ENCODE measurements around the gene ARHGAP26.
"Not testable (repeated sequence)": the region's sequence is repeated elsewhere in the genome, so short reads cannot be mapped to it uniquely, and the experiment has no call there.

ARHGAP26 gene

DNA sequence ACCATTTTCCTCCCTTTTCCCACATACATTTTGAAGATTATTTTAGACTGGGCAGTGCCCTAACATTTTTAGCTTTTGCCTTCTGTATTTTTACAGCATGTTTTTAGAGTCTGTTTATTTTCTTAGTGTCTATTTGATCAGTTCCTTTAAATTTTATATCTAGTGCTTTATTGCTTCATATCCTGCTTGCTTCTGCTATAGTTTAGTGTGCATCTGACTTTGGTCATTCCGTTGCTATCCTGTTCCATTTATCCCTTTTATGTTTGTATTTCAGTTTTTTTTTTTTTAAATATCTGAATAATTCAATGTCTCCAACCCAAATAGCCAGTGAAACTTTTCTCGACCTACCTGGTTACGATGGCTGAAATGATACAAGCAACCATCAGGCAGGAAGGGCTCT lies 203.8 kb downstream of the ARHGAP26 start:
- in situ Hi-C loops (cut with MboI; ENCODE audit: low sequenced_read_pairs): no loop called here

DNA sequence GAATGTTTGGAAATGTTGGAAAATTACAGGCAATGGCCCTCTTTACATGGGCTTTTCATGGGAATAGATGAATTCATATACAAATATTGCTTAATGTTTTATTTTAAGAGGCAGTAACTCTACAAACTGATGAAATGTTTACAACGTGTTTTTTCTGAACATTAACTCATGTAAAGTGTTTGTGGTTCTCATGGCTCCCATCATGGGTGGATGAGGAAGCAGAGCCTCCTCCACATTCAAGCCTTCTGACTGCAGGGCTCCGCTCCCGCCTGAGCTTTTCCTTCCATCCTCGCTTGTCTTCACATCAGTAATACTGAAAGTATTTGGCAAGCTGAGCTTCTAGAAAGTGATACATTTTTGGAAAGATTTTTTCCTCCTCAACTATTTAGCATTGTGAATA lies 204.2 kb downstream of the ARHGAP26 start:
- in situ Hi-C loops (cut with MboI; ENCODE audit: low sequenced_read_pairs): no loop called here

DNA sequence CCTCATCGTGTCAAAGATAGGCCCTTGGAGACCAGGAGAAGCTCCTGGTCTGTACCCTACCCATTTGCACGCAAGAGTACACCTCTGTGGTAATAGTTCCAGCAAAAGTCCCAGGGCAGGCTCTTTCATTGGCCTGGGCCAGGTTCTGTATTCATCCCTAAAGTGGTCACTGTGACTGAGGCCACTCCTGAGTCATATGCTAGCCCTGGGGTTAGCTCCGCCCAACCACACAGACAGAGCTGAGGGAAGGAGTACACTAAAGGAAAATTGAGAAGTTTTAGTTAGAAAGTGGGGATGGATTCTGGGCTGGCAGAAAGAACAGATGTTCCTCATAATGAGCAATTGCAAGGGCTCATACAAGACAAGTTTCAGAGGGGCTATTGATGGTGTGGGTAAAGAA lies 206.7 kb downstream of the ARHGAP26 start:
- in situ Hi-C loops (cut with MboI; ENCODE audit: low sequenced_read_pairs): no loop called here

DNA sequence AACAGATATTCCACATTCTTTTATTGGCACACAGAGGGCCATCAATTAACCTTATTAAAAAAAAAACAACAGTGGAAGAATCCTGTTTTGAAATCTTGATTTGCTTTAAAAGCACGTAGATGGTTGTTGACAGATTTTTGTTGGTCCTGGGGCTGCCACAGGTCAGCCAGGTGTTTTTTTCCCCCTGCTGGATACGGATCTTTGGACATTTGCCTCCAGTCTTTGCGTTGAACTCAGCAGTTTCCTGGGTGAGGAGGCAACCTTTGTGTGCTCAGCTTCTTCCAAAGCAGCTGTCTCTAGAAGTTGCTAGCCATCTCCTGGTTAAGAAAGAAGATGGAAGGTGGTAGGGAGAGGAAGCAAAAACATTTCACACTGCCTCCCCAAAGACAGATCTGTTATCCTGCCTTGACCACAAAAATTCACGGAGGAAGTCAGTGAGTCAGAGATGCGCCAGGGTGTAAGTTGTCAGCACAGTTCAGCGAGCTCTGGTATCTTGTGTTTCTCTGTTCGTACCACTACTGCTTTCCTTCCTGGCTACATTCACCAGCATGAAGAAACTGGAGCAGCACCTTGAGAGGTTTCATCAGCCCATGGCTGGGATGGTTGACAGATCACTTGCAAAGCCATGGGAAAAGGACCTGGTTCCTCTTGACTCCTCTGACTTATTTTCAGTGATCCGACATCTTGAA lies 207.3 kb downstream of the ARHGAP26 start:
- in situ Hi-C loops (cut with MboI; ENCODE audit: low sequenced_read_pairs): no loop called here

DNA sequence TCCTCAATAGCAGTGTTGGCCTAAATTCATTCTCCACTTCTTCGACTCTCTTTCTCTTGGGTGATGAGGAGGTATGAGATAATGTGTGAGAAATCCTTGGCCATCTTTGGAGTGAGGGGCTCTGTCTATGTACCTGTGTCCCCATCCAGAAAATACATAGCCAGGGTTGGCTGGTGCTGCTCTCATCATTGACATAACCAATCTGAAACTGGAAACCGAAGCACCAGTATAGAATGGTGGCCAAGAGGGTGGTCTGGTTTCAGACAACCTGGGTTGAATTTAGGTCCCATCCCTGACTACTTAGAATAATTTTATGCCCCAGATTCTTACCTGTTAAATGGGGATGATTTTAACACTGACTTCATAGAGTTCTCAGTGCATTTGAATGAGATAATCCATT lies 208.1 kb downstream of the ARHGAP26 start:
- in situ Hi-C loops (cut with MboI; ENCODE audit: low sequenced_read_pairs): no loop called here

DNA sequence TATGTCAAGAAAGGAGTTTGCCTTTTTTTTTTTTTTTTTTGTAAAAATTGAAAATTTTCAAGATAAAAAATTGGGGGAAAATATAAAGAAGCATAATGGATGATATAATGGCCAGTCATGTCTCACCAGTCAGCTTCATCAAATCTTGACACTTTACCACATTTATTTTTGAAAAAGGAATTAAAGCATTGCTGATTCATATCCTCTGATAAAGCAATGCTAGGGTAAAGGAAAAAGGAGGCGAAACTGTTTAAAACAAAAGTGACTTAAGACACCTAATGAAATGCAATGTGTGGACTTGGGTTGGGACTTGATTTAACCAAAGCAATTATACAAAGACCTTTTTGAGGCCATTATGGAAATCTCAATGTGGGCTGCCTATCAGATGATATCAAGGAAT lies 208.5 kb downstream of the ARHGAP26 start:
- in situ Hi-C loops (cut with MboI; ENCODE audit: low sequenced_read_pairs): no loop called here

DNA sequence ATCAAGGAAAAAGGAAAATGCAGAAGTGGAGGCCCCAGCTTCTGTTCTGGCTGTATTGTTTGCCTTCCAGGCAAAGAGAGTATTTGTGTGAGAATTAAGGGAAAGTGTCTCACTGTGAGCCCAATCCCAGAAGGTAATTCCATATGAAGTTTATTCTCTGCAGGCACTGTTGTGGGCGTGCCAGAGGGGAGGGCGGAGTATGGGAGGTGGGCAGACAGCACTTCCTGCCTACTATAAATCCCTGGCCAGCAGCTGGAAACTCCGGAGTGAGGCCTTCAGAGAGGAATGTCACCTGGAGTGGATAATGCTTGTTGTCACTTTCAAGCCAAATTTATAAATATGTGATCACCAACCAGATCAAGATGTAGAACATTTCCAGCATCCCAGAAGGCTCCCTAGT lies 209.5 kb downstream of the ARHGAP26 start:
- in situ Hi-C loops (cut with MboI; ENCODE audit: low sequenced_read_pairs): no loop called here

DNA sequence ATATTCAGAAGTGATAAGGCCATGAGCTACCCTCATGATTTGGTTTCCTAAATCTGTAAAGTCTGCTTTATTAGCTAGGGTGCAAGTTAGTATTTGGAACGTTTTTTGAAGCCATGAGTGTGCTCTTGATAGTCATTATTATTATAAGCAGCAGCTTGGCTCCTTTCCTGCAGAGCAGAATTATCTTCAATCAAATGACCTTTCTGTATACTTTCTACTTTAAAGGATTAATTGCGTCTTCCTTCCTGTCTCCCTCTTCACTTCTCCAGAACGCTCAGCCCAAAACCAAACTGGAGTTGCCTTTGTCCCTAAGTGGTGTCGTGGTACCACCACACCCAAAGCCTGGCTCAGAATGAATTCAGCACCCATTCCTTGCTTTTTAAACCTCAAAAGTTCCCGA lies 211.3 kb downstream of the ARHGAP26 start:
- in situ Hi-C loops (cut with MboI; ENCODE audit: low sequenced_read_pairs): no loop called here

DNA sequence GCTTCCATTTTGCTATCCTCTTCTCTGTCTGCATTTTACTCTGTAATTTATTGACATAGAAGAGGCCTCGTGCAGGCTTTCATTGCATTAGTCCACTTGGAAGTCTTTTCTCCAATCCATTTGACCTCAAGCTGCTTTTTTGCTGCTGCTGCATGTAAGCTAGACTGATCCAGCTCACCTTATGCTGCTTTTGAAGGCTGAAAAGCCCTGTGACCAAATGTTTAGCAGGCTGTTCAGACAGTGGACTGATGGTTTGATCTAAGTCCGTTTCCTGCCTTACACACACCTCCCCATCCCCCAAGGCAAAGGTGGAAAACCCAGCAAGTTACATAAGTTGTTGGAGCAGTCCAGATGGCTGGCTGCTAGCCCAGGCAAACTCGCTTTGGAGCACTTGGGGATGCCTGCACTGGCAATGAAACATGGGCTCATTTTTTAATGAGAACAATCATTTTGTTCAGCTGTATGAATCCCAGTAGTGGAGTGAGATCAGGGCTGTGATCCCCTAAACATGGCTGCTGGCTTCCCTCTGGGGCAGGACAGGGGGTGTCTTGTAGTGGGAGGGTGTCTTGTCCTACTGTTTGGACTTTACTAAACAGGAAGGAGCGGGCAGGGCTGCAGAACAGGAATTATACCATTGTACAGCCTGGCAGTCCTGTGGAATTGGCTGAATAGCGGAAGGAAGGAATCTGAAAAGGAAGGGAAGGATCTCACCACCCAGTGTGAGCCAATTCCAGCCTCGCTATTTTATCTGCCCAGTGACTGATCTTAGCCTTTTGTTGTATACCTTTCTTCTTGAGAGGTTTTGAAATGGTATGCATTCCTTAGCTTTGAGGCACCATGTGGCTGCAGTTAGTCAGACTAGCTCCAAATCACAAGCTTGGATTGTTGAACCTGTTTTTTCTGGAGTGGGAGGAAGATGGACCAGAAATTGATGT lies 212.0 kb downstream of the ARHGAP26 start:
- in situ Hi-C loops (cut with MboI; ENCODE audit: low sequenced_read_pairs): no loop called here

DNA sequence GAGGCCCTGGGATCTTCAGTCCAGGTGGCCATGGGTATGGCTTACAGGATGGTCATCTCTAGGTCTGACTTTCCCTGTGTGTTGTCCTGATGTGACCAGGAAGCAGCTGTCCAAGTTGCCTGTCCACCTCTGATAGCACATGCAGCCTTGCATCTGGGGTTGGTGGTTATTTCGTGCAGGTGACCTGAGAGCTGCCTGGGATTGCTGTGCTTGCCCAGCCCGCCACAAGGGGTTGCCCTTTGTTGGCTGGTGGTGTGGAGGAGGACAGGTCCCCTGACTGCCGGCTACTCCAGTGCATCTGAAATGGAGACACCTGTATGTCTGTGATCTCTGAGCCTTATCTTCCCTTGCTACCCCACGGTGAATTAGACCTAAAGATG lies 212.6 kb downstream of the ARHGAP26 start:
- in situ Hi-C loops (cut with MboI; ENCODE audit: low sequenced_read_pairs): no loop called here

DNA sequence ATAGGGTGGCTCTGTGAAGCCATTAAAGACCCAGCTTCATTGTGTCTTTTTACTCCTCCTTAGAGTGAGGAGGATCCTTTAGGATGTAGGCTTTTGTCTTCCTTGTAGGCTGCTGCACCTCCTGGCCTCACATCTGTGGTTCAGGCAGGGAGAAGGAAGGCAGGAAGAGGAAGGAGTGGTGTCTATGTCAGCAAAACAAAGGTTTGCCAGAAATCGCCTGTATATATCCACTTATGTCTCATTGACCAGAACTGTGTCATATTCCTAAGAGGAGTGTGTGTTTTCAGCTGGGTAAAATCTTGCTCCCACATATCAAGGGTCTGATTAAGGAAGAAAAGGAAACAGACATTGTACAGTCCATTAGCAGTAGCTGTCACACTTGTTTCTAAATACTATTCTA lies 213.8 kb downstream of the ARHGAP26 start:
- in situ Hi-C loops (cut with MboI; ENCODE audit: low sequenced_read_pairs): no loop called here

DNA sequence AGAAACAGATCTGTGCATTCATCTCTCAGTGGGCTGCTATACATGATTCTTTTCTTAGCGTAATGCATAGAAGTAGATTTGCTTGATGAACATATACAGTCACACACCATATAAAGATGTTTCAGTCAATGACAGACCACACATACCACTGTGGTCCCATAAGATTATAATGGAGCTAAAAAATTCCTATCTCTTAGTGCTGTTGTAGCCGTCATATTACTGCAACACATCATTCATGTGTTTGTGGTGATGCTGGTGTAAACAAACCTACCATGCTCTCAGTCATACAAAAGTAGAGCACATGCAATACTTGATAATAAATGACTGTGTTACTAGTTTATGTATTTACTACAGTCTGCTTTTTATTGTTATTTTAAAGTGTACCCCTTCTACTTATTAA lies 214.3 kb downstream of the ARHGAP26 start:
- in situ Hi-C loops (cut with MboI; ENCODE audit: low sequenced_read_pairs): no loop called here

DNA sequence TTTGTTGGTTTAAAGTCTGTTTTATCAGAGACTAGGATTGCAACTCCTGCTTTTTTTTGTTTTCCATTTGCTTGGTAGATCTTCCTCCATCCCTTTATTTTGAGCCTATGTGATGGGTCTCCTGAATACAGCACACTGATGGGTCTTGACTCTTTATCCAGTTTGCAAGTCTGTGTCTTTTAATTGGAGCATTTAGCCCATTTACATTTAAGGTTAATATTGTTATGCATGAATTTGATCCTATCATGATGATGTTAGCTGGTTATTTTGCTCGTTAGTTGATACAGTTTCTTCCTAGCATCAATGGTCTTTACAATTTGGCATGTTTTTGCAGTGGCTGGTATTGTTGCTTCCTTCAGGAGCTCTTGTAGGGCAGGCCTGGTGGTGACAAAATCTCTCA lies 219.1 kb downstream of the ARHGAP26 start:
- in situ Hi-C loops (cut with MboI; ENCODE audit: low sequenced_read_pairs): not testable (repeated sequence)

DNA sequence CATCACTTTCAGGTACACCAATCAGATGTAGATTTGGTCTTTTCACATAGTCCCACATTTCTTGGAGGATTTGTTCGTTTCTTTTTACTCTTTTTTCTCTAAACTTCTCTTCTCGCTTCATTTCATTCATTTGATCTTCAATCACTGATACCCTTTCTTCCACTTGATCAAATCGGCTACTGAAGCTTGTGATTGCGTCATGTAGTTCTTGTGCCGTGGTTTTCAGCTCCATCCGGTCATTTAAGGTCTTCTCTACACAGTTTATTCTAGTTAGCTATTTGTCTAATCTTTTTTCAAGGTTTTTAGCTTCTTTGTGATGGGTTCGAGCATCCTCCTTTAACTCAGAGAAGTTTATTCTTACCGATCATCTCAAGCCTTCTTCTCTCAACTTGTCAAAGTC lies 219.9 kb downstream of the ARHGAP26 start:
- in situ Hi-C loops (cut with MboI; ENCODE audit: low sequenced_read_pairs): not testable (repeated sequence)

DNA sequence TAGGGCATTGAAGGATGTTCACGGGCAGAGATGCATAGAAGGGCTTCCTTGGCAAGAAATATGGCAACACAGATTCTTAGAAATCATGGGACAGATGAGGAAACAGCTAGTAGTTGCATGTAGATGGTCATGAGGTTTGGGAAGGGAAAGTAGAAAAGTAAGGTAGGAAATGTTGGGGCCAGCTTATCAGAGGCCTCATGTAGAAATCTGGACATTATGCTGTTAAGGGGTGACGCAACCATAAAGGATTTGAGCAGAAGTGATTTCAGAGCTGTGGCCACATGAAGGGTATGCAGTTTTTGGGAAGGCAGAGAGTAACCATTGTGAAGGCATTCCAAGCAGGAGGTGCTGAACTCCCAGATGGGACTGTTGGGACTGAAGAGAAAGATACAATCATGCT lies 224.0 kb downstream of the ARHGAP26 start:
- in situ Hi-C loops (cut with MboI; ENCODE audit: low sequenced_read_pairs): no loop called here

DNA sequence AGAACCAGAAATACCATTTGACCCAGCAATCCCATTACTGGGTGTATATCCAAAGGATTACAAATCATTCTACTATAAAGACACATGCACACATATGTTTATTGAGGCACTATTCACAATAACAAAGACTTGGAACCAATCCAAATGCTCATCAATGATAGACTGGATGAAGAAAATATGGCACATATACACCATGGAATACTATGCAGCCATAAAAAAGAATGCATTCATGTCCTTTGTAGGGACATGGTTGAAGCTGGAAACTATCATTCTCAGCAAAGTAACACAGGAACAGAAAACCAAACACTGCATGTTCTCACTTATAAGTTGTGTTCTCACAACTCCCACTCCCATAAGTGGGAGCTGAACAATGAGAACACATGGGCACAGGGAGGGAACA lies 225.4 kb downstream of the ARHGAP26 start:
- in situ Hi-C loops (cut with MboI; ENCODE audit: low sequenced_read_pairs): not testable (repeated sequence)

DNA sequence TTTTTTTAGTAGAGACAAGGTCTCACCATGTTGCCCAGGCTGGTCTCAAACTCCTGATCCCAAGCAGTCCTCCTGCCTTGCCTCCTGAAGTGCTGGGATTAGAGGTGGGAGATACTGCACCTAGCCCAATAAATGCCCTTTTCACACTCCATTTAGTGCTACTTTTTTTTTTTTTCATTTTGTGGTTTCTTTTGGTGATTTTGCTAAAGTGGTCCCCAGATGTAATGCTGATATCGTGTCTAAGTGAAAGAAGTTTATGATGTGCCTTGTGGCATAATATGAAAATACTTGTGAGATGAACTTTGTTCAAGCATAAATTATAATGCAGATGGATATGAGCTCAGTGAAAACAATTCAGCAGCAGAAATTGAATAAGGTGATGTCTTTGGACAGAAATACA lies 227.4 kb downstream of the ARHGAP26 start:
- in situ Hi-C loops (cut with MboI; ENCODE audit: low sequenced_read_pairs): no loop called here

DNA sequence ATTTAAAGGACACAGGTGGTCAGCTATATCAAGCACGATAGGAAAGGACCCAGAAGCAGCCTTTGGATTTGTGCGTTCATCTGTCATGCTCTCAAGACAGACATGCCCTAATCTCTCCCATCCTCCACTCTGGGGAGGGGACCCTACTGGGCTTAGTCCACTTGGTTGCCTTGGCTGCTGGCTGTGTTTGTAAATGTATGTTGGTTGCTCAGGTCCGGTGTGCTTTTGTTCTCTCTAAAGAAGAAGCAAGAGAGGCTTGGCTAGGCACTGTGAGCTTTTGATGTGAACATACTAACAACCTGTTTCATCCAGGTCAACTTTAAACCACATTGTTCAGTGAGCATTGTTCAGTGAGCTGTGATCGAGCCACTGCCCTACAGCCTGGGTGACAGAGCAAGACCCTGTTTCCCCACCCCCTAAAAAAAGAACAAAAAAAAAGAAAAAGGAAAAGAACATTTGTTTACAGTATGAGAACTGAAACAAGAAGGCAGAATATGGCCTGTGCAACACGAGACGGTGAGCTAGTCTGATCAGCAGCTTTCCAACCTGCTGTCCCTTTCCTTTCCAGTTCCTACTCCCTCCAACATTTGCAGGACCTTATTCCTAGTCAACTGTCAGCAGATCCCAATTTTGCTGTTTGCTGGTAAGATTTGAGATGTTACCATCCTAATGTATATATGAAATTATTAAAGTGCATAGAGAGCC lies 228.3 kb downstream of the ARHGAP26 start:
- in situ Hi-C loops (cut with MboI; ENCODE audit: low sequenced_read_pairs): no loop called here

DNA sequence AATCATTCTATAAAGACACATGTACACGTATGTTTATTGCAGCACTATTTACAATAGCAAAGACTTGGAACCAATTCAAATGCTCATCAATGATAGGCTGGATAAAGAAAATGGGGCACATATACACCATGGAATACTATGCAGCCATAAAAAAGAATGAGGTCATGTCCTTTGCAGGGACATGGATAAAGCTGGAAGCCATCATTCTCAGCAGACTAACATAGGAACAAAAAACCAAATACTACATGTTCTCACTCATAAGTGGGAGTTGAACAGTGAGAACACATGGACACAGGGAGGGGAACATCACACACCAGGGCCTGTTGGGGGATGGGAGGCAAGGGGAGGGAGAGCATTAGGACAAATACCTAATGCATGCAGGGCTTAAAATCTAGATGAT lies 230.4 kb downstream of the ARHGAP26 start:
- in situ Hi-C loops (cut with MboI; ENCODE audit: low sequenced_read_pairs): not testable (repeated sequence)

DNA sequence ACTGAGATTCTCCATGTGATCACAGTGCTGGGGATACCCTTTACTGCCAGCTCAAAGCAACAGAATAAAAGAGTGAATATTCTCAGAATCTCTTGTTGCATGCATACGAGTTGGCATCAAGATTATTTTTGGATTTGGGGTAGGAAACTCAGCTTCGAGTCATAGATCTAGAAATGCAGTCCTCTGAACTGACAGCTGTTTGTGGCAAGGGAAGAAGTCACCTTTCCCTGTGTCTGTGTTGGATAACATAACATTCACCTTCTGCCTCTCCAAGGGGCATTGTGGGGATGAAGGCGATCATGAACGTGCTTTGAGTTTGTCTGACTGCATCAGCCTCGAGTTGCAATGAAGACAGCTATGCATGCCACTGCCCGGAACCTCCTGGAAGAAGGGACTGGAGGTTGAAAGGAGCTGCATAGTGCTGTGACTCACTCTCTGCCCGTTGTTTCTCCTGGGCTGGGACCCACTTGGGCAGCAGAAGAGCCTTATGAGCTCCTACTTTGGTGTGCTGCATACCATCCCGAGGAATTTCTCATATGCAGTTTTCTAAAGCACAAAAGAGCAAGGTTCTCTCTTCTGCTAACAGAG lies 231.7 kb downstream of the ARHGAP26 start:
- in situ Hi-C loops (cut with MboI; ENCODE audit: low sequenced_read_pairs): no loop called here
